GM23248 (cell line): ENCODE measurements around the gene SPNS3.

Experiments
- EZH2 ChIP-seq: fragments of 200-600 bp; sonication (generic); IDR thresholded peaks from 2 replicates; pipeline ENCODE4 v1.6.1; 2018; ENCODE audit warnings: antibody characterized with exemption, mild to moderate bottlenecking; ENCODE audit not compliant: insufficient read depth, poor library complexity, severe bottlenecking
- EZH2phosphoT487 ChIP-seq: fragments of 200-600 bp; sonication (generic); IDR thresholded peaks from 2 replicates; pipeline ENCODE4 v1.6.1; 2018; ENCODE audit warnings: antibody characterized with exemption, moderate library complexity, mild to moderate bottlenecking, low read depth; ENCODE audit not compliant: insufficient read depth

DNA sequence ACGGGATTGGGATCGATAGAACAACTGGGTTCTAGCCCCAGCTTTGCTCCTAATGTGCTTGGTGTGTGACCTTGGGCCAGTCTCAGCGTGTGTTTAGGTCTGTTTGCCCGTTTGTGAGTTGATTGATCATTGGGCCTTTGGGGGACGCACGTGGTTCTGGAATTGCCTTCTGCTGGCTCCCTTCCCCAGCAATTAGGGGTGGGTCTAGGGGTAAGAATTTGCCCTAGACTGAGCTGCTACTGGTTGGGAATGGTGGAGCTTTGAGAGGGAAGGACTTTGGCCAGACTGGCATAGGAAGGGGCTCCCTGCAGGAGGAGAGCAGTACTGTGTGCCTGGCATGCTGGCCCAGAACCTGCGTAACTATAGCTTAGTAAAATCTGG lies 66.4 kb downstream of the SPNS3 start:
- TF ChIP-seq EZH2phosphoT487 (no peak), EZH2 (no peak)
